ENCODE measurements around the gene ARHGAP20. TPM values are rescaled to one million over a fixed set of nuclear protein-coding genes. Genes with fewer than 3 reads are reported as not detected.

The ARHGAP20 gene
- total and polyA plus RNA-seq, 2 of the 8 experiments (the other 6 are each of a cell fraction or from before 2014, with no cell fraction given): 0.05 to 0.28 TPM

GRCh38 chr11:110734790-110735189, 22.6 kb upstream of the ARHGAP20 start:
- no peaks in the 10 kb centered on the region for H3K23me2 ChIP-seq (ENCODE audit: low read depth, low read length)
- FAIRE-seq (no peak), DNase-seq (ENCODE audit: low read depth in 1 of 2, low spot score in 2 of 2) (no peak)
- H3K27me3 ChIP-seq (replicated peaks in 1 of 4; ENCODE audit: control insufficient read depth in 3 of 4, extremely low read depth in 1 of 4, insufficient read depth in 3 of 4, low read length in 3 of 4): no peaks in the 10 kb centered on the region
- 80% methylated on average over 2 of the region's 2 CpGs; no CpG with 5 or more reads in 1 of the 2 experiments for WGBS, 2 experiments (ENCODE audit: extremely low coverage in 1 of 2, insufficient coverage in 1 of 2, insufficient read length in 1 of 2, insufficient replicate concordance in 2 of 2, low coverage in 1 of 2, low lambda C conversion rate in 2 of 2, missing lambda C conversion rate in 1 of 2)
- no peak overlapping the region for H2AK5ac ChIP-seq (ENCODE audit: low read depth, low read length)
- no peaks in the 10 kb centered on the region for H3K4me1 ChIP-seq (replicated peaks in 1 of 4; ENCODE audit: control insufficient read depth in 3 of 4, insufficient read depth in 4 of 4, low read length in 3 of 4)
- H2BK120ac ChIP-seq (replicated peaks; ENCODE audit: low read depth, low read length): no peak overlapping the region
- H3K4ac ChIP-seq (replicated peaks; ENCODE audit: insufficient read length, low read depth, low read length): no peak overlapping the region
- H3K23ac ChIP-seq (ENCODE audit: insufficient read length): no peak overlapping the region
- no peak overlapping the region for H4K5ac ChIP-seq (ENCODE audit: insufficient read length, low read depth, low read length)
- H2BK5ac ChIP-seq (ENCODE audit: low read depth, low read length): no peak overlapping the region
- H3K79me1 ChIP-seq (ENCODE audit: low read depth, low read length): no peaks in the 10 kb centered on the region
- no peak overlapping the region for H3K18ac ChIP-seq (ENCODE audit: extremely low read depth, low read length)
- no peak overlapping the region for H4K8ac ChIP-seq (ENCODE audit: extremely low read depth, insufficient read depth, low read length)
- H3K9me3 ChIP-seq (ENCODE audit: insufficient read depth in 2 of 2, low read depth in 1 of 2, low read length in 1 of 2): no peaks in the 10 kb centered on the region
- H2BK15ac ChIP-seq (ENCODE audit: low read length): no peak overlapping the region
- H3K36me3 ChIP-seq (ENCODE audit: control insufficient read depth in 2 of 4, insufficient read depth in 4 of 4, low read length in 3 of 4): no peaks in the 10 kb centered on the region
- H3K14ac ChIP-seq (ENCODE audit: insufficient read length): no peak overlapping the region
- H3K27ac ChIP-seq (ENCODE audit: low read depth, low read length): no peak overlapping the region
- CTCF ChIA-PET (ENCODE audit: partially characterized antibody): no interaction called here
- no peak overlapping the region for H4K91ac ChIP-seq (replicated peaks; ENCODE audit: insufficient read length, low read length)
- no peaks in the 10 kb centered on the region for H3K79me2 ChIP-seq (ENCODE audit: control insufficient read depth in 1 of 2, insufficient read depth in 2 of 2, low read length in 2 of 2)
- H2AFZ ChIP-seq (ENCODE audit: low read length): no peak overlapping the region
- no peak overlapping the region for H3K56ac ChIP-seq (replicated peaks; ENCODE audit: insufficient read length, low read depth, low read length)
- H4K20me1 ChIP-seq (replicated peaks in 1 of 2; ENCODE audit: control insufficient read depth in 1 of 2, insufficient read depth in 2 of 2, low read length in 2 of 2): no peaks in the 10 kb centered on the region
- POLR2A ChIA-PET (ENCODE audit: partially characterized antibody): no interaction called here
- H3K4me2 ChIP-seq (ENCODE audit: insufficient read depth in 1 of 2, low read depth in 2 of 2, low read length in 2 of 2): no peak overlapping the region
- H2BK12ac ChIP-seq (ENCODE audit: low read depth, low read length): no peak overlapping the region
- H3K9ac ChIP-seq (replicated peaks in 1 of 4; ENCODE audit: extremely low read depth in 1 of 4, low read depth in 3 of 4, low read length in 3 of 4): no peak overlapping the region
- H2BK20ac ChIP-seq (ENCODE audit: low read length): no peak overlapping the region
- no peak overlapping the region for H3K4me3 ChIP-seq (ENCODE audit: extremely low read depth in 1 of 4, insufficient read depth in 2 of 4, low read depth in 3 of 4, low read length in 4 of 4)
- TF ChIP-seq PHF8 (conservative IDR thresholded peaks at IDR 0.05; ENCODE audit: low read depth, low read length) (no peak), ATF2 (IDR thresholded peaks at IDR 0.05; ENCODE audit: low read length) (no peak), CTCF (IDR thresholded peaks at IDR 0.05; ENCODE audit: control extremely low read depth in 1 of 3, insufficient read depth in 1 of 3, low read depth in 1 of 3, low read length in 3 of 3) (no peak), RAD21 (IDR thresholded peaks at IDR 0.05 in 1 of 2, conservative IDR thresholded peaks at IDR 0.05 in 1 of 2; ENCODE audit: low read depth in 2 of 2, low read length in 2 of 2) (no peak), YY1 (IDR thresholded peaks at IDR 0.05; ENCODE audit: low read depth, low read length) (no peak), POLR2AphosphoS5 (IDR thresholded peaks at IDR 0.05; ENCODE audit: low read depth, low read length) (no peak), MAX (IDR thresholded peaks at IDR 0.05) (no peak), CREB1 (IDR thresholded peaks at IDR 0.05) (no peak), KDM1A (IDR thresholded peaks at IDR 0.05; ENCODE audit: borderline replicate concordance, low read length) (no peak)

Data from H1 (cell line).